ENCODE data around the gene RBKS.

- TF ChIP-seq ZNF709 (CRISPR knock-in tag; IDR thresholded peaks at IDR 0.05) (no peak), SOX5 (CRISPR knock-in tag; IDR thresholded peaks at IDR 0.05; ENCODE audit: borderline replicate concordance) (no peak), KLF9 (CRISPR knock-in tag; IDR thresholded peaks at IDR 0.05; ENCODE audit: low read depth) (no peak), BHLHE40 (IDR thresholded peaks at IDR 0.05; ENCODE audit: low read length) (no peak), ATF1 (CRISPR knock-in tag; IDR thresholded peaks at IDR 0.05) (no peak), EP300 (IDR thresholded peaks at IDR 0.05; ENCODE audit: low read depth in 2 of 2, low read length in 2 of 2) (no peak), EP300 (CRISPR knock-in tag; IDR thresholded peaks at IDR 0.05; ENCODE audit: borderline replicate concordance) (no peak), SATB2 (CRISPR knock-in tag; IDR thresholded peaks at IDR 0.05) (no peak), ZFP36L1 (CRISPR knock-in tag; IDR thresholded peaks at IDR 0.05) (no peak), ZNF207 (IDR thresholded peaks at IDR 0.05; ENCODE audit: borderline replicate concordance) (no peak), MAZ (IDR thresholded peaks at IDR 0.05; ENCODE audit: borderline replicate concordance, low read depth, low read length) (no peak), MAZ (CRISPR knock-in tag; IDR thresholded peaks at IDR 0.05; ENCODE audit: low read depth) (no peak), ZNF274 (CRISPR knock-in tag; IDR thresholded peaks at IDR 0.05) (no peak), KAT7 (CRISPR knock-in tag; IDR thresholded peaks at IDR 0.05; ENCODE audit: borderline replicate concordance) (no peak), ZNF580 (CRISPR knock-in tag; IDR thresholded peaks at IDR 0.05; ENCODE audit: borderline replicate concordance, low read depth) (no peak)
- TF ChIP-seq, protein P1, sequence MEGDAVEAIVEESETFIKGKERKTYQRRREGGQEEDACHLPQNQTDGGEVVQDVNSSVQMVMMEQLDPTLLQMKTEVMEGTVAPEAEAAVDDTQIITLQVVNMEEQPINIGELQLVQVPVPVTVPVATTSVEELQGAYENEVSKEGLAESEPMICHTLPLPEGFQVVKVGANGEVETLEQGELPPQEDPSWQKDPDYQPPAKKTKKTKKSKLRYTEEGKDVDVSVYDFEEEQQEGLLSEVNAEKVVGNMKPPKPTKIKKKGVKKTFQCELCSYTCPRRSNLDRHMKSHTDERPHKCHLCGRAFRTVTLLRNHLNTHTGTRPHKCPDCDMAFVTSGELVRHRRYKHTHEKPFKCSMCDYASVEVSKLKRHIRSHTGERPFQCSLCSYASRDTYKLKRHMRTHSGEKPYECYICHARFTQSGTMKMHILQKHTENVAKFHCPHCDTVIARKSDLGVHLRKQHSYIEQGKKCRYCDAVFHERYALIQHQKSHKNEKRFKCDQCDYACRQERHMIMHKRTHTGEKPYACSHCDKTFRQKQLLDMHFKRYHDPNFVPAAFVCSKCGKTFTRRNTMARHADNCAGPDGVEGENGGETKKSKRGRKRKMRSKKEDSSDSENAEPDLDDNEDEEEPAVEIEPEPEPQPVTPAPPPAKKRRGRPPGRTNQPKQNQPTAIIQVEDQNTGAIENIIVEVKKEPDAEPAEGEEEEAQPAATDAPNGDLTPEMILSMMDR (CRISPR knock-in tag; IDR thresholded peaks at IDR 0.05), result no peak
These were observed 80.4 kb downstream of the RBKS start for GRCh38 chr2:27809761-27810241.

Data from HepG2 (cell line).